22Rv1 (cell line): ENCODE results near the gene STEAP4.

Source experiments
- ZFX ChIP-seq: fragments of 450-650 bp; IDR thresholded peaks from 2 replicates; pipeline ENCODE4 v1.6.1; 2017; ENCODE audit warnings: antibody characterized with exemption, borderline replicate concordance
- TF ChIP-seq, protein P1 (sequence below): fragments of 450-650 bp; IDR thresholded peaks from 2 replicates; pipeline ENCODE4 v1.5.1; 2017; ENCODE audit warnings: mild to moderate bottlenecking

DNA sequence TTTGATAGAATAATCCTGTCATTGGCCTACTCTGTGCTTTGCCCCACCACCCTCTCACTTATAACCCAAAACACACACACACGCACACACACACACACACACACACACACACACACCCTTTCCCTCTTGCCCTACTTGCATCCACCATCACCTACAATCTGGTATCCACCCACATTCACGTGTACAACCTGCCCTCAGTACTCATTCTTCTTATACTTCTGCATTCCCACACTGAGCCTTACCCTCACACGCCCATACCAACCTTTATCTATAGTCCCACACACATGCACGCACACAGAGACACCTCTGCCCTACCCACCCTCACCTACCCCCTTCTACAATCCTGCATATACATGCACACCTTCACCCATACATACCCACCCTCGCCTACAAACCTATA is 76.0 kb downstream of the STEAP4 start:
- TF ChIP-seq, protein P1, sequence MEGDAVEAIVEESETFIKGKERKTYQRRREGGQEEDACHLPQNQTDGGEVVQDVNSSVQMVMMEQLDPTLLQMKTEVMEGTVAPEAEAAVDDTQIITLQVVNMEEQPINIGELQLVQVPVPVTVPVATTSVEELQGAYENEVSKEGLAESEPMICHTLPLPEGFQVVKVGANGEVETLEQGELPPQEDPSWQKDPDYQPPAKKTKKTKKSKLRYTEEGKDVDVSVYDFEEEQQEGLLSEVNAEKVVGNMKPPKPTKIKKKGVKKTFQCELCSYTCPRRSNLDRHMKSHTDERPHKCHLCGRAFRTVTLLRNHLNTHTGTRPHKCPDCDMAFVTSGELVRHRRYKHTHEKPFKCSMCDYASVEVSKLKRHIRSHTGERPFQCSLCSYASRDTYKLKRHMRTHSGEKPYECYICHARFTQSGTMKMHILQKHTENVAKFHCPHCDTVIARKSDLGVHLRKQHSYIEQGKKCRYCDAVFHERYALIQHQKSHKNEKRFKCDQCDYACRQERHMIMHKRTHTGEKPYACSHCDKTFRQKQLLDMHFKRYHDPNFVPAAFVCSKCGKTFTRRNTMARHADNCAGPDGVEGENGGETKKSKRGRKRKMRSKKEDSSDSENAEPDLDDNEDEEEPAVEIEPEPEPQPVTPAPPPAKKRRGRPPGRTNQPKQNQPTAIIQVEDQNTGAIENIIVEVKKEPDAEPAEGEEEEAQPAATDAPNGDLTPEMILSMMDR: no peak
- no peak for TF ChIP-seq ZFX
